Activated CD8-positive, alpha-beta T cell treated with anti-CD3 and anti-CD28 coated beads for 36 hours (primary cell): ENCODE results near the gene BCKDK. TPM values are rescaled to one million over a fixed set of nuclear protein-coding genes. Genes with fewer than 3 reads are reported as not detected.

Experiments used
- ATAC-seq: fragments of 200-7000 bp; cut with Tn5 transposase; one replicate; pipeline ENCODE4 v1.10.0; 2021; ENCODE audit warnings: mild to moderate bottlenecking, moderate library complexity
- CTCF ChIA-PET: fragments of 350-600 bp; sonication (Branson Sonifier 250); formaldehyde crosslinking; loops from one replicate; lab custom pipeline; 2021; ENCODE audit warnings: antibody characterized with exemption; lab: Charles Lee
- POLR2A ChIA-PET: fragments of 350-600 bp; sonication (Branson Sonifier 250); formaldehyde crosslinking; loops from one replicate; lab custom pipeline; 2021; ENCODE audit warnings: antibody characterized with exemption; lab: Charles Lee
- DNase-seq: peaks from one replicate; pipeline ENCODE4 v3.0.0-alpha.2; 2020
- H3K27ac Mint-ChIP-seq: one replicate; pipeline ENCODE4 v1.8.0; 2021; ENCODE audit warnings: mild to moderate bottlenecking, mixed read lengths
- H3K27me3 Mint-ChIP-seq: one replicate; pipeline ENCODE4 v1.8.0; 2021; ENCODE audit warnings: mixed read lengths
- H3K36me3 Mint-ChIP-seq: one replicate; pipeline ENCODE4 v1.8.0; 2021; ENCODE audit warnings: low read depth, mixed read lengths
- H3K4me1 Mint-ChIP-seq: one replicate; pipeline ENCODE4 v1.8.0; 2021; ENCODE audit warnings: low read depth, mixed read lengths
- H3K4me3 Mint-ChIP-seq: one replicate; pipeline ENCODE4 v1.8.0; 2021; ENCODE audit warnings: mild to moderate bottlenecking, moderate library complexity, mixed read lengths
- H3K9me3 Mint-ChIP-seq: one replicate; pipeline ENCODE4 v1.8.0; 2021; ENCODE audit warnings: mixed read lengths
- intact Hi-C: fragments of 100-400 bp; cut with micrococcal nuclease; formaldehyde crosslinking; loops from one replicate; pipeline ENCODE4 v1.10.0; 2022
- total RNA-seq, 2 experiments: library from RNA; stranded (reverse); gene quantifications; one replicate each; pipeline ENCODE4 v1.2.3, GENCODE V29; 2021
- TF ChIP-seq, protein P1 (sequence below): fragments of 200-600 bp; IDR thresholded peaks from one replicate; pipeline ENCODE4 v1.8.0; 2022; ENCODE audit warnings: antibody characterized with exemption, mild to moderate bottlenecking

BCKDK gene
- total RNA-seq, 2 experiments from 2014 or later, result 55.1 to 58.7 TPM

DNA sequence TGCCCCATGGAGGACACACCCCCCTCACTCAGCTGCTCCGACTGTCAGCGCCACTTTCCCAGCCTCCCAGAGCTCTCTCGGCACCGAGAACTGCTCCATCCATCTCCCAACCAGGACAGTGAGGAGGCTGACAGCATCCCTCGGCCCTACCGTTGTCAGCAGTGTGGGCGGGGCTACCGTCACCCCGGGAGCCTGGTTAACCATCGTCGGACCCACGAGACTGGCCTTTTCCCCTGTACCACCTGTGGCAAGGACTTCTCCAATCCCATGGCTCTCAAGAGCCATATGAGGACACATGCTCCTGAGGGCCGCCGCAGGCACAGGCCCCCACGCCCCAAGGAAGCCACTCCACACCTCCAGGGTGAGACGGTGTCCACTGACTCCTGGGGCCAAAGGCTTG is 31.9 kb upstream of the BCKDK start:
- DNase-seq, result no peak
- TF ChIP-seq, protein P1, sequence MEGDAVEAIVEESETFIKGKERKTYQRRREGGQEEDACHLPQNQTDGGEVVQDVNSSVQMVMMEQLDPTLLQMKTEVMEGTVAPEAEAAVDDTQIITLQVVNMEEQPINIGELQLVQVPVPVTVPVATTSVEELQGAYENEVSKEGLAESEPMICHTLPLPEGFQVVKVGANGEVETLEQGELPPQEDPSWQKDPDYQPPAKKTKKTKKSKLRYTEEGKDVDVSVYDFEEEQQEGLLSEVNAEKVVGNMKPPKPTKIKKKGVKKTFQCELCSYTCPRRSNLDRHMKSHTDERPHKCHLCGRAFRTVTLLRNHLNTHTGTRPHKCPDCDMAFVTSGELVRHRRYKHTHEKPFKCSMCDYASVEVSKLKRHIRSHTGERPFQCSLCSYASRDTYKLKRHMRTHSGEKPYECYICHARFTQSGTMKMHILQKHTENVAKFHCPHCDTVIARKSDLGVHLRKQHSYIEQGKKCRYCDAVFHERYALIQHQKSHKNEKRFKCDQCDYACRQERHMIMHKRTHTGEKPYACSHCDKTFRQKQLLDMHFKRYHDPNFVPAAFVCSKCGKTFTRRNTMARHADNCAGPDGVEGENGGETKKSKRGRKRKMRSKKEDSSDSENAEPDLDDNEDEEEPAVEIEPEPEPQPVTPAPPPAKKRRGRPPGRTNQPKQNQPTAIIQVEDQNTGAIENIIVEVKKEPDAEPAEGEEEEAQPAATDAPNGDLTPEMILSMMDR, result no peak
- Mint-ChIP-seq H3K36me3 (peaks cover 49% of the 10 kb centered on the region), H3K27me3 (no peaks in the 10 kb centered on the region), H3K4me3 (peak overlapping the region; percentile 96), H3K27ac (peak overlapping the region; percentile 27), H3K4me1 (peaks cover 51% of the 10 kb centered on the region), H3K9me3 (no peaks in the 10 kb centered on the region)
- ATAC-seq, result no peak
- ChIA-PET CTCF (interaction anchor here (1.3 kb wide), 1 partner anchor 66 kb away, joined by 4 read pairs; no protein-coding TSS in a partner anchor), POLR2A (interaction anchor here (0.6 to 1.4 kb wide), 3 partner anchors 104 to 117 kb away, joined by 3 to 4 read pairs (median 3); partner anchors contain the start of gene FUS)
- intact Hi-C loops, result no loop called here

DNA sequence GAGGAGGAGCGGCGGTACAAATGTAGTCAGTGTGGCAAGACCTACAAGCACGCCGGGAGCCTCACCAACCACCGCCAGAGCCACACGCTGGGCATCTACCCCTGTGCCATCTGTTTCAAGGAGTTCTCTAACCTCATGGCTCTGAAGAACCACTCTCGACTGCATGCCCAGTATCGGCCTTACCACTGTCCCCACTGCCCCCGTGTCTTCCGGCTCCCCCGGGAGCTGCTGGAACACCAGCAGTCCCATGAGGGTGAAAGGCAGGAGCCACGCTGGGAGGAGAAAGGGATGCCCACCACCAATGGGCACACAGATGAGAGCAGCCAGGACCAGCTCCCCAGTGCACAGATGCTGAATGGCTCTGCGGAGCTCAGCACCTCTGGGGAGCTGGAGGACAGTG is 31.2 kb upstream of the BCKDK start:
- CTCF ChIA-PET, result interaction anchor here (0.7 kb wide), 1 partner anchor 19 kb away, joined by 3 read pairs; no protein-coding TSS in a partner anchor
- TF ChIP-seq, protein P1, result no peak
- H3K36me3 Mint-ChIP-seq, result peaks cover 49% of the 10 kb centered on the region
- POLR2A ChIA-PET, result interaction anchor here (0.6 to 2.1 kb wide), 4 partner anchors 12 to 118 kb away, joined by 3 to 5 read pairs (median 4); partner anchors contain the start of genes FUS and PRSS53
- no peaks in the 10 kb centered on the region for H3K27me3 Mint-ChIP-seq
- DNase-seq (no peak), ATAC-seq (no peak)
- intact Hi-C loops, result no loop called here
- peaks cover 44% of the 10 kb centered on the region for H3K4me1 Mint-ChIP-seq
- no peak overlapping the region for H3K27ac Mint-ChIP-seq
- no peak overlapping the region for H3K4me3 Mint-ChIP-seq
- H3K9me3 Mint-ChIP-seq, result no peaks in the 10 kb centered on the region

DNA sequence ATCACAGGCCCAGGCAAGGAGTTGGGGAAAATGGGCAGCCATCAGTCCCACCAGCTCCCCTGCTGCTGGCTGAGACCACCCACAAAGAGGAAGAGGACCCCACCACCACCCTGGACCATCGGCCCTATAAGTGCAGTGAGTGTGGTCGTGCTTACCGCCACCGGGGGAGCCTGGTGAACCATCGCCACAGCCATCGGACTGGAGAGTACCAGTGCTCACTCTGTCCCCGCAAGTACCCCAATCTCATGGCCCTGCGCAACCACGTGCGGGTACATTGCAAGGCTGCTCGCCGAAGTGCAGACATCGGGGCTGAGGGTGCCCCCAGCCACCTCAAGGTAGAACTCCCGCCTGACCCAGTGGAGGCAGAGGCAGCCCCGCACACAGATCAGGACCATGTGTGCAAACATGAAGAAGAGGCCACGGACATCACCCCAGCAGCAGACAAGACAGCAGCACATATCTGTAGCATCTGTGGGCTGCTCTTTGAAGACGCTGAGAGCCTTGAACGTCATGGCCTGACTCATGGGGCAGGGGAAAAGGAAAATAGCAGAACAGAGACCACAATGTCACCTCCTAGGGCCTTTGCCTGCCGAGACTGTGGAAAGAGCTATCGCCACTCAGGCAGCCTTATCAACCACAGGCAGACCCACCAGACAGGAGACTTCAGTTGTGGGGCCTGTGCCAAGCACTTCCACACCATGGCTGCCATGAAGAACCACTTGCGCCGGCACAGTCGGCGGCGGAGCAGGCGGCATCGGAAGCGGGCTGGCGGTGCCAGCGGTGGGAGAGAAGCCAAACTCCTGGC is 30.4 kb upstream of the BCKDK start:
- ChIA-PET CTCF (interaction anchor here (0.7 kb wide), 1 partner anchor 18 kb away, joined by 3 read pairs; no protein-coding TSS in a partner anchor), POLR2A (interaction anchor here (0.6 to 2.1 kb wide), 4 partner anchors 11 to 119 kb away, joined by 3 to 5 read pairs (median 4); partner anchors contain the start of genes FUS and PRSS53)
- H3K27ac Mint-ChIP-seq, result peak overlapping the region; percentile 55
- H3K4me3 Mint-ChIP-seq, result no peak overlapping the region
- H3K36me3 Mint-ChIP-seq, result peaks cover 48% of the 10 kb centered on the region
- H3K9me3 Mint-ChIP-seq, result no peaks in the 10 kb centered on the region
- DNase-seq (no peak), ATAC-seq (no peak)
- peaks cover 45% of the 10 kb centered on the region for H3K4me1 Mint-ChIP-seq
- no peaks in the 10 kb centered on the region for H3K27me3 Mint-ChIP-seq
- TF ChIP-seq, protein P1, result no peak
- intact Hi-C loops, result no loop called here

DNA sequence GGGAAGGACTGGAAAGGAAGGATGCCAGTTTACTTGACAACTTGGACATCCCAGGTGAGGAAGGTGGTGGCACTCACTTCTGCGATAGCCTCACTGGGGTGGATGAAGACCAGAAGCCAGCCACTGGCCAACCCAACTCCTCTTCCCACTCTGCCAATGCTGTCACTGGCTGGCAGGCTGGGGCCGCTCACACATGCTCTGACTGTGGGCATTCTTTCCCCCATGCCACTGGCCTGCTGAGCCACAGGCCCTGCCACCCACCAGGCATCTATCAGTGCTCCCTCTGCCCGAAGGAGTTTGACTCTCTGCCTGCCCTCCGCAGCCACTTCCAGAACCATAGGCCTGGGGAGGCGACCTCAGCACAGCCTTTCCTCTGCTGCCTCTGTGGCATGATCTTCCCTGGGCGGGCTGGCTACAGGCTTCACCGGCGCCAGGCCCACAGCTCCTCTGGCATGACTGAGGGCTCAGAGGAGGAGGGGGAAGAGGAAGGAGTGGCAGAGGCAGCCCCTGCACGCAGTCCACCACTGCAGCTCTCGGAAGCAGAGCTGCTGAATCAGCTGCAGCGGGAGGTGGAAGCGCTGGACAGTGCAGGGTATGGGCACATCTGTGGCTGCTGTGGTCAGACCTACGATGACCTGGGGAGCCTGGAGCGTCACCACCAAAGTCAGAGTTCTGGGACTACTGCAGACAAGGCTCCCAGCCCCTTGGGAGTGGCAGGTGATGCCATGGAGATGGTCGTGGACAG is 29.4 kb upstream of the BCKDK start:
- Mint-ChIP-seq H3K4me3 (no peak overlapping the region), H3K27me3 (no peaks in the 10 kb centered on the region), H3K36me3 (peaks cover 50% of the 10 kb centered on the region), H3K4me1 (peaks cover 47% of the 10 kb centered on the region), H3K27ac (no peak overlapping the region), H3K9me3 (no peaks in the 10 kb centered on the region)
- ChIA-PET POLR2A (interaction anchor here (0.7 to 2.1 kb wide), 2 partner anchors 10 to 21 kb away, joined by 3 to 5 read pairs; partner anchors contain the start of gene PRSS53), CTCF (no interaction called here)
- TF ChIP-seq, protein P1, result no peak
- DNase-seq, result no peak
- no peak for ATAC-seq
- intact Hi-C loops, result no loop called here
